NCI-H146 (cell line): ENCODE results near the gene AOPEP.

ENCODE experiments used
- DNase-seq: peaks from one replicate; lab custom pipeline; 2025; lab: John Stamatoyannopoulos, UW

The AOPEP gene

GRCh38 chr9:94761481-94761880, 35.0 kb downstream of the AOPEP start:
- DNase-seq, result no peak

GRCh38 chr9:94767331-94768072, 41.0 kb downstream of the AOPEP start:
- DNase-seq, result no peak

GRCh38 chr9:94768766-94769165, 42.3 kb downstream of the AOPEP start:
- DNase-seq, result peak; percentile 27

GRCh38 chr9:94770334-94770733, 43.8 kb downstream of the AOPEP start:
- no peak for DNase-seq

GRCh38 chr9:94771096-94771495, 44.6 kb downstream of the AOPEP start:
- no peak for DNase-seq

GRCh38 chr9:94772144-94772543, 45.6 kb downstream of the AOPEP start:
- DNase-seq, result no peak

- peak; percentile 90 for DNase-seq
Measured at GRCh38 chr9:94772639-94773303, 46.3 kb downstream of the AOPEP start.

- DNase-seq, result no peak
Measured at GRCh38 chr9:94773655-94774054, 47.2 kb downstream of the AOPEP start.

GRCh38 chr9:94778013-94778412, 51.5 kb downstream of the AOPEP start:
- no peak for DNase-seq

- peak; percentile 26 for DNase-seq
Measured at GRCh38 chr9:94779031-94779430, 52.5 kb downstream of the AOPEP start.

- DNase-seq, result peak; percentile 60
Measured at GRCh38 chr9:94779693-94780290, 53.3 kb downstream of the AOPEP start.

GRCh38 chr9:94780516-94780950, 54.0 kb downstream of the AOPEP start:
- no peak for DNase-seq

GRCh38 chr9:94782355-94783101, 56.0 kb downstream of the AOPEP start:
- DNase-seq, result no peak

- DNase-seq, result peak; percentile 73
Measured at GRCh38 chr9:94783102-94783682, 56.7 kb downstream of the AOPEP start.

- DNase-seq, result no peak
Measured at GRCh38 chr9:94783928-94784327, 57.4 kb downstream of the AOPEP start.

GRCh38 chr9:94785215-94786169, 59.0 kb downstream of the AOPEP start:
- DNase-seq, result no peak

GRCh38 chr9:94786586-94786985, 60.1 kb downstream of the AOPEP start:
- no peak for DNase-seq

GRCh38 chr9:94787266-94787665, 60.8 kb downstream of the AOPEP start:
- no peak for DNase-seq

- DNase-seq, result no peak
Measured at GRCh38 chr9:94788570-94789105, 62.1 kb downstream of the AOPEP start.

GRCh38 chr9:94791435-94791834, 64.9 kb downstream of the AOPEP start:
- no peak for DNase-seq

- no peak for DNase-seq
Measured at GRCh38 chr9:94792511-94792910, 66.0 kb downstream of the AOPEP start.
